ENCODE measurements around the gene DRC3. TPM values are rescaled to one million over a fixed set of nuclear protein-coding genes. Genes with fewer than 3 reads are reported as not detected.

DRC3 gene
- total RNA-seq (2021) = 1.0 and 2.0 TPM in 2 replicates
- percentile 24 among the genes with signal in this experiment for Bru-seq, nascent RNA
- BruChase-seq, experiment 1, labeled RNA remaining after a 2-hour chase = percentile 22 among the genes with signal in this experiment
- BruChase-seq, experiment 2, labeled RNA remaining after a 6-hour chase = percentile 20 among the genes with signal in this experiment
- long read RNA-seq, partial matches to known transcripts = 0 of 6 reads
- long read RNA-seq, other reads (novel, unspliced or antisense) = 6 of 6 reads

GRCh38 chr17:17972126-17972951 is at the start of gene DRC3, which contains the start of gene TOM1L2:
DRC3 (plus strand) TSS chr17:17972862; CDS start chr17:17977599, 4,737 bp downstream.
TOM1L2 (minus strand) TSS chr17:17972400; CDS start chr17:17972313, 87 bp downstream.
- intact Hi-C loops (cut with micrococcal nuclease; ENCODE audit: unreplicated experiment) = no loop called here
- Histone ChIP-seq H3K4me1 (ENCODE audit: insufficient read depth, low read length, poor library complexity, severe bottlenecking) (peaks cover 12% of the 10 kb centered on the region), H3K9me3 (ENCODE audit: low read depth, low read length, poor library complexity, severe bottlenecking) (no peaks in the 10 kb centered on the region), H3K27me3 (replicated peaks; ENCODE audit: insufficient read depth, low read depth, low read length, poor library complexity) (no peaks in the 10 kb centered on the region), H3K36me3 (ENCODE audit: insufficient read depth, low read length, poor library complexity, severe bottlenecking) (no peaks in the 10 kb centered on the region), H3K27ac (ENCODE audit: low read depth, low read length, poor library complexity, severe bottlenecking) (peak within 1 kb of the TSS; percentile 35), H3K4me3 (ENCODE audit: low read depth, low read length, poor library complexity, severe bottlenecking) (peak within 1 kb of the TSS; percentile 60)
- POLR2A ChIA-PET (ENCODE audit: low non-redundant PET) = no interaction called here
- CTCF ChIA-PET = interaction anchor here (0.8 kb wide), 1 partner anchor 53 kb away, joined by 4 read pairs; no protein-coding TSS in a partner anchor
- DNase-seq (ENCODE audit: low spot score) = peak; percentile 100
- TF ChIP-seq EZH2 (IDR thresholded peaks at IDR 0.05; ENCODE audit: borderline replicate concordance, low read depth, low read length, poor library complexity, severe bottlenecking) (no peak), CTCF (conservative IDR thresholded peaks at IDR 0.05; ENCODE audit: low read depth, low read length) (no peak)
- BruUV-seq (replicated peaks) = no TSS peak

GRCh38 chr17:17924131-17924856 is 48.4 kb upstream of the DRC3 start:
- no TSS peak for BruUV-seq (replicated peaks)
- no peak overlapping the region for H3K4me3 ChIP-seq (ENCODE audit: low read depth, low read length, poor library complexity, severe bottlenecking)
- no peaks in the 10 kb centered on the region for H3K27me3 ChIP-seq (replicated peaks; ENCODE audit: insufficient read depth, low read depth, low read length, poor library complexity)
- TF ChIP-seq EZH2 (IDR thresholded peaks at IDR 0.05; ENCODE audit: borderline replicate concordance, low read depth, low read length, poor library complexity, severe bottlenecking) = no peak
- no peak for TF ChIP-seq CTCF (conservative IDR thresholded peaks at IDR 0.05; ENCODE audit: low read depth, low read length)
- DNase-seq (ENCODE audit: low spot score) = no peak
- ChIA-PET CTCF (no interaction called here), POLR2A (ENCODE audit: low non-redundant PET) (no interaction called here)
- no peaks in the 10 kb centered on the region for H3K36me3 ChIP-seq (ENCODE audit: insufficient read depth, low read length, poor library complexity, severe bottlenecking)
- peaks cover 38% of the 10 kb centered on the region for H3K4me1 ChIP-seq (ENCODE audit: insufficient read depth, low read length, poor library complexity, severe bottlenecking)
- no peaks in the 10 kb centered on the region for H3K9me3 ChIP-seq (ENCODE audit: low read depth, low read length, poor library complexity, severe bottlenecking)
- no peak overlapping the region for H3K27ac ChIP-seq (ENCODE audit: low read depth, low read length, poor library complexity, severe bottlenecking)
- intact Hi-C loops (cut with micrococcal nuclease; ENCODE audit: unreplicated experiment) = no loop called here

- TF ChIP-seq CTCF (conservative IDR thresholded peaks at IDR 0.05; ENCODE audit: low read depth, low read length) = no peak
- TF ChIP-seq EZH2 (IDR thresholded peaks at IDR 0.05; ENCODE audit: borderline replicate concordance, low read depth, low read length, poor library complexity, severe bottlenecking) = no peak
- Histone ChIP-seq H3K4me1 (ENCODE audit: insufficient read depth, low read length, poor library complexity, severe bottlenecking) (peaks cover 32% of the 10 kb centered on the region), H3K4me3 (ENCODE audit: low read depth, low read length, poor library complexity, severe bottlenecking) (no peak overlapping the region), H3K36me3 (ENCODE audit: insufficient read depth, low read length, poor library complexity, severe bottlenecking) (no peaks in the 10 kb centered on the region), H3K27ac (ENCODE audit: low read depth, low read length, poor library complexity, severe bottlenecking) (no peak overlapping the region), H3K9me3 (ENCODE audit: low read depth, low read length, poor library complexity, severe bottlenecking) (no peaks in the 10 kb centered on the region), H3K27me3 (replicated peaks; ENCODE audit: insufficient read depth, low read depth, low read length, poor library complexity) (no peaks in the 10 kb centered on the region)
- CTCF ChIA-PET = interaction anchor here (0.6 kb wide), 1 partner anchor 63 kb away, joined by 8 read pairs; no protein-coding TSS in a partner anchor
- no peak for DNase-seq (ENCODE audit: low spot score)
- intact Hi-C loops (cut with micrococcal nuclease; ENCODE audit: unreplicated experiment) = no loop called here
- POLR2A ChIA-PET (ENCODE audit: low non-redundant PET) = no interaction called here
- no TSS peak for BruUV-seq (replicated peaks)
Observed at GRCh38 chr17:17924857-17925250, 47.8 kb upstream of the DRC3 start.
